Epithelial cell of umbilical artery (primary cell): Measurements from ENCODE around the gene CTDSP1. TPM values are rescaled to one million over a fixed set of nuclear protein-coding genes. Genes with fewer than 3 reads are reported as not detected.

Source experiments
- total RNA-seq: library from RNA; depleted of rRNA; stranded (reverse); fragments of >200 nt; gene quantifications from 2 replicates; pipeline ENCODE4 v1.2.3, GENCODE V29; 2014

CTDSP1 gene
- 35.7 and 42.2 TPM in 2 replicates for total RNA-seq

GRCh38 chr2:218399391-218400166, at the start of gene CTDSP1:
Gene CTDSP1 (plus strand): TSS chr2:218399868. CDS start chr2:218400091, 223 bp downstream.

GRCh38 chr2:218381916-218382366, 17.7 kb upstream of the CTDSP1 start, which contains the start of gene SLC11A1:
Gene SLC11A1 (plus strand): TSS chr2:218382273. CDS start chr2:218382369, 96 bp downstream.

GRCh38 chr2:218418717-218419458, 19.2 kb downstream of the CTDSP1 start, which contains the start of gene VIL1:
Gene VIL1 (plus strand): TSS chr2:218419123. CDS start chr2:218423779, 4,656 bp downstream.

Other genes starting within 250 kb of the CTDSP1 start
- not detected in 2 replicates for gene CXCR1, start 232.9 kb upstream of the CTDSP1 start, total RNA-seq
- gene ARPC2, start 182.7 kb upstream of the CTDSP1 start, total RNA-seq, result 454 and 509 TPM in 2 replicates
- 0.15 TPM in 1 of 2 replicates, not detected in the other for gene GPBAR1, start 138.9 kb upstream of the CTDSP1 start, total RNA-seq
- gene AAMP, start 129.7 kb upstream of the CTDSP1 start, total RNA-seq, result 148 and 151 TPM in 2 replicates
- 20.8 and 22.1 TPM in 2 replicates for gene PNKD, start 129.3 kb upstream of the CTDSP1 start, total RNA-seq
- 96.1 and 112 TPM in 2 replicates for gene TMBIM1, start 107.4 kb upstream of the CTDSP1 start, total RNA-seq
- not detected in 2 replicates for gene CATIP, start 43.0 kb upstream of the CTDSP1 start, total RNA-seq
- 0.32 TPM in 1 of 2 replicates, not detected in the other for gene SLC11A1, start 17.6 kb upstream of the CTDSP1 start, total RNA-seq
- not detected in 2 replicates for gene VIL1, start 19.3 kb downstream of the CTDSP1 start, total RNA-seq
- 5.2 and 14.1 TPM in 2 replicates for gene USP37, start 168.5 kb downstream of the CTDSP1 start, total RNA-seq
- gene CNOT9, start 169.0 kb downstream of the CTDSP1 start, total RNA-seq, result 52.3 and 54.0 TPM in 2 replicates
- gene PLCD4, start 208.0 kb downstream of the CTDSP1 start, total RNA-seq, result 0.97 and 2.1 TPM in 2 replicates